NCI-H345 treated with DMSO at 0.1 percent for 48 hours (cell line): ENCODE data around the gene ANKRD9.

Experiments
- DNase-seq: peaks from one replicate; lab custom pipeline; 2025; ENCODE audit not compliant: unreplicated experiment; lab: John Stamatoyannopoulos, UW

Gene ANKRD9

DNA sequence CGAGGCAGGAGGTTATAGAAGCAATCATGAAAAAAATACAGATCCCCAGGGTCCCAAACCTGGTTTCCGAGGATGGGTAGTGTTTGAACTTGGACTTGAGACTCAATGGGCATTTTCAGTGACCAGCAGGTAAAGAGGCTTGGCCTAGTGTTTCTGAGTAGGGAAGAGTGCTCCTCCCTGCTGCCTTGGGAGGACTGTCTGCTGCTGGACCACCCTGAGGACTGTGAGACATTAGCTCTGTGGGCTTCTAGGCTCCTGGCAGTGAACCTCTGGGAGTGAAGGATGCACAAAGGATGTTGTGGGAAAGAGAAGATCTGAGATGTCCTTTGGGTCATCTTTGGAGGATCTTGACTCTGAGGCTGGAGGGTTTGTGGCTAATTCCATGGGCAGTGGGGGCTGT, 30.5 kb downstream of the ANKRD9 start:
- no peak for DNase-seq

- DNase-seq = no peak
Measured at GRCh38 chr14:102474934-102475333, 34.6 kb downstream of the ANKRD9 start.

- DNase-seq = no peak
Measured at GRCh38 chr14:102473559-102473958, 36.0 kb downstream of the ANKRD9 start.

- no peak for DNase-seq
Measured at GRCh38 chr14:102472791-102473150, 36.8 kb downstream of the ANKRD9 start.

DNA sequence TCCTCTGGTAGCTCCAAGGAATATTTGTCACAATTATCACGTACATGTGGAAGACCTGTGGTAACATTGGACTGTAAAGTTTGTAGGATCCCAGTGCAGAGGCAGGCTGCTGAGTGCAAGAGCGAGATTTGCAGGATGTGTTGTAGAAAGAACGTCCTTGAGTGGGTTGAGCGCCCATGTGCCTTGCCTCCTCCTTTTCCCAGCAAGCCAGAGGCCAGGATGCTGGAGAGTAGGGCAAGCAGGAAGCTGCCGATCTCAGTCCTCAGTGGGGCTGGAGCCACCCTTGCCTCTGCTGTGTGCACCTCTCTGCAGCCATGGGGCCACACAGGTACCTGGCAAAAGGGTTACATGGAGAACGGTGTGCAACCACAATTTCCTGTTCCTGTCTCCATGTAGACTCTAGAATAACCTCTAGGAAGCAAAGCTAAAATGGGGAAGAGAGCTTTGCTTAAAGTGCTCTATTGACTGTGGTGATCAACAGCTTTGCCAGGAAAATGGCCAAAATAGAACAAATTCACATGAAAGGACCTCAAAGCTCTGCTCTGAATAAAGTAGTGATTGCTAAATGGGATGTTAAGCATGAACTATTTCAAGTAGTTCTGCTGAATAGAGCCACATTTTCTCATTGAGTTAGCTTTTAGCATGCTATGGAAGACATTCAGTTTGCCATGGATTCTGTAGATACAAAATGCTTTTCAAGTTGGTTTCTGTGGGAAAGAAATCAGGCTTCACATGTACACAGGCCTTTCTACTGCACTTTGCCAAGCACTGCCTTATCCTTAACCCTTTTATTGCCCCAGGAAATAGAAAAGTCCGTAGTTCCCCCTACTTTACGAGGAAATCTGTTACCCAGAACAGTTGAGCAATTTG, 37.4 kb downstream of the ANKRD9 start:
- no peak for DNase-seq

DNA sequence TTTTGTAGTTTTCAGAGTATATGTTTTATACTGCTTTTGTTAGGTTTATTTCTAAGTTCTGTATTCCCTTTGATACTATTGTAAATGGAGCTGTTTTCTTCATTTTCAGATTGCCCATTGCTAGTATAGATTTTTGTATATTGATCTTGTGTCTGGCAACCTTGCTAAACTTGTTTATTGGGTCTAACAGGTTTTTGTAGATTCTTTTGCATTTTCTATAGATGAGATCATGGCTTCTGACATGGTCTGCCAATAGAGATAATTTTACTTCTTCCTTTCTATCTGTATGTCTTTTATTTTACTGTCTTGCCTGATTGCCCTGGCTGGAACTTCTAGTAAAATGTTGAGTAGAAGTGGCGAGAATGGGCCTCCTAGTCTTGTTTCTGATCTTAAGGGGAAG, 40.3 kb downstream of the ANKRD9 start:
- DNase-seq = no peak

- DNase-seq = no peak
Measured at GRCh38 chr14:102464846-102465341, 44.7 kb downstream of the ANKRD9 start.

DNA sequence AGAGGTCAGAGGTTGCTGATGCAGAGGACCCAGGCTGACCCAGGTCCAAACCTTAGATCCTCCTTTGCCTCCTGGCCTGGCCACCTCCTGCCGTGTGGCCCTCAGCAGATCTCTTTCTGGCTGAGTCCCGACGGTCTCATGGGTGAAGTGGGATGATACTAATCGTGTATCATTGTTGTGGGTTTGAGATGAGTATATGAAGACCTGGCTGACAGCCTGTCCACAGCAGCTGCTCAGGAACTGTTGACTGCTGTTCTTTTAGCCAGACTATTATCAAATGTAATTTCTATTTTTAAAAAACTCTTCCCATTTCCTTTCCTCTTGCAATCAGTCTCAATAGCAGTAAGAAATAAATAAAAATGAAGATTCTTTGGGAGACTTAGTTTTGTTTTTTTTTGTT, 45.6 kb downstream of the ANKRD9 start:
- DNase-seq = no peak

DNA sequence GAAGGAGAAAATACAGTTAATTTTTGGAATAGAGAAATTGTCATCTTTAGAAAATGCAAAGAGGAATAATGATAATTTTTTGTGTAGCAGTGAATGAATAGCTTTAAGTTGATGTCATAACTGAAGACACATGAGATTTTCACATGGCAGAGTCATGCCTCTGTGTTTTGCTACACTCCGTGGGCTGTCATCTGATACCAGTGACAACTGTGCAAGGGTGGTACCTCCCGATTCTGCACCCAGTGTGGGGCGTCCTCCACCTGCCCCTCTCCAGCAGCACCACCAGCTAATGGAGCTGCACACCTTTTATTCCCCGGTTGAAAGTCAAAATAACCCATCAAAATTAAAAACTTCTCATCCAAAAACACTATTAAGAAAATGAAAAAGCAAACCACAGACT, 47.2 kb downstream of the ANKRD9 start:
- DNase-seq = no peak

DNA sequence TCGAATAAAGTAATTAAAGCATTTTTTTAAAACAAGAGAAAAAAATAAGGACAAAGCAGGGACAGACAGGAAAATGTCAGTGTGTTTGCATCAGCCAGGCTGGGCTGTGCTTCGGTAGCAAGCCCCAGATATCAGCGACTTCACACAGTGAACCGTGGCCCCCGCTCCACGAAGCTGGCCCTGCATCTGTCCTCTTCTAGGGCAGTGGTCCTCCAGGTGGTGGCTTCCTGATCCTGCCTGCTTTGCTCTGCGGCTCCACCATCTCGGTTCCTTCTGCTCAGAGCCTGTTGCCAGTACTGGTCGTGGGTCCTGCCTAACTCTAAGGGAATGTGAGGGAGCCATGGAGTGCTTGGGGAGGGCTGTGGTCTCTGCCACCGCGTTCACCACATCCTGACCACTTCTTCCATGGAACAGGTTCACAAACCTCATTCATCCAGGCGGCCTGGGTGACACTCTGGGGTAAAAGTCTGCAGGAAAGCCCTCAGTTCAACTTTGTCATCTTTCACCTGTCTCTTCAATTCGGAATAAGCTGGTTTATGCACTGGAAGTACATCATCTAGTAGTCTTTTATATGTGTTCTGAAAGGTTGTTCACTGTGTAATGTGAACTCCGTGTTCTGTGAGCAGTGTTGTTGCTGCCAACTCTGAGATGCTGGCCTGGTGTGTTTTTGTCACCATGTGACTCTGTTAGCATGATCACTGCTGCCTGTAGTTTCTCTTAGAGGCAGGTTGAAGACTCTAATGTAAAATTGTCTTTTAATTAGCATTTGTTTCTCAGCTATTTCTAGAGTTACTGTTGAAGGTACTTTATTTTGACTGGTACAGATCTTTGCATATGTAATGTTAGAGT, 47.9 kb downstream of the ANKRD9 start:
- DNase-seq = no peak

DNA sequence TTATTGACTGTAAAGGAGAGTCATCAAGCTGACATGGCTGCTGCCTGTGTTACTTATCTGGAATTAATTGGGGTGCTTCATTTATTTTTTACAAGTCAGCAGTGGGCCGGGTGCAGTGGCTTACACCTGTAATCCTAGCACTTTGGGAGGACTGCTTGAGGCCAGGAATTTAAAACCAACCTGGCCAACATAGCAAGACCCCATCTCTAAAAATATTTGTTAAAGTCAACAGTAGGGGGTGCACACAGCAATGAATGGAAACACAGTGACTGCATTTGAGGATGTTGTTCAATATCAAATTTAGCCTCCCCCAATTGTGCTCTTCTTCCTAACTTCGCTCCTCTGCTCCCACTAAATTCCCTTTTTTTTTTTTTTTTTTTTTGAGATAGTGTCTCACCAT, 52.1 kb downstream of the ANKRD9 start:
- no peak for DNase-seq

- no peak for DNase-seq
Measured at GRCh38 chr14:102454711-102455110, 54.9 kb downstream of the ANKRD9 start.

DNA sequence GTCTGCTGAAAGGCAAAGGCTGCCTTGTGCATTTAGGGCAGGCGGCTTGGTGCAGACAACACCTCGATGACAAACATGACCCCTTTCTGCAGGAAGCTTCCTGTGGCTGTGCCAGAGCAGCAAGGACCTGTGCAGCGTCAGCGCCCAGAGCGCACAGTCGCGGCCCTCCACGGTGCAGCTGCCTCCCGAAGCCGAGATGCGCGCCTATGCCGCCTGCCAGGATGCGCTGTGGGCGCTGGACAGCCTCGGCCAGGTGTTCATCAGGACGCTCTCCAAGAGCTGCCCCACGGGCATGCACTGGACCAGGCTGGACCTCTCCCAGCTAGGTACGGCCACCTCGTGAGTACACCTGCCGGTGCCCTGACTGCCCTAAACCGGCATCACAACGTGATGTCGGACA, 57.3 kb downstream of the ANKRD9 start:
- no peak for DNase-seq
